ENCODE data around the gene NRG2. TPM values are rescaled to one million over a fixed set of nuclear protein-coding genes. Genes with fewer than 3 reads are reported as not detected.

The NRG2 gene
- total RNA-seq, 1 experiment from 2014 or later: 0.91 TPM

DNA sequence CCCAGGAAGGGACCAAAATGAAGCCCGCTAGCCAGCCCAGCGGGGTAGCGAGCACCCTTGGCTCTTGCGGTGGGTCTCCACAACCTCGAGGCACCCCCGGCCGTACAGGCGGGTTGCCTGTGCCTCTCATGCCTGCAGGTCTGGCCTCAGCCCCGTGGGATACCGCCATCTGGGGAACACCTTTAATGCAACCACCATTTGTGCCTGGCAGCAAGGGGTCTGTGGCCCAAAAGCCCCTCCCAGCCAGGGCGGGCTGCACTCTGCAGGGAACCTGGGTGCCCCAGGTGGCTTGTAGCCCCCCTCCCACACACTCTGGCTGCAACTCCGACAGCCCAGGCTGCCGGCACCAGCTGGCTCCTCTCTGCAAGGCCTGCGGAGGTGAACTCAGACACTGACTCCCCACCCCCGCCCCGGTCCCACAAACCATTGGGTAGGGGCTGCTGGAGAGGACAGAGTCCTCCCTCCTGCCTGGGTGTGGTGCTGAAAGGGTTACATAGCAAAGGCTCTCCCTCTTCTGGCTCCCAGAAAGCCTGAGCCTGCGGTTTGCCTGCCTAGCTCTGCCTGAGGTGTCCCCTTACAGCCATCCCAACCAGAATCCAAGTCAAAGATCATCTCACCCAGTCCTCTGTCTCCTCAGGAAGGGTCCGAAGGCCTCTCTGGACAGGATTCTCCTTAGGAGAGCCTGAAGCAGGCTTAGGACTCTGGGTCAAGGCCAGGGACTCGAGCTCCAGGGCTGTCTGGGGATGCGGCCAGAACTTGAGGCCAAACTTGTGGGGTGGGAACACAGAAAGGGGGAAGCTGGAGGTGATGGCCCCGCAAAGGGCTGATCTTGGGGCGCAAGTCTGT, 138.1 kb downstream of the NRG2 start:
- H3K27me3 ChIP-seq (ENCODE audit: insufficient read depth, low read length): peaks cover 34% of the 10 kb centered on the region

More for the DNA sequence above, 138.1 kb downstream of the NRG2 start:
- peak overlapping the region; percentile 68 for H3K4me2 ChIP-seq (ENCODE audit: low read length)
- intact Hi-C loops (cut with micrococcal nuclease): no loop called here
- H3K4me1 ChIP-seq (ENCODE audit: control insufficient read depth in 1 of 2, insufficient read depth in 2 of 2, low read length in 2 of 2): peaks cover 0 to 14% of the 10 kb centered on the region in 2 experiments; a peak in 1 of 4 replicates
- BruUV-seq (replicated peaks): no TSS peak
- no peaks in the 10 kb centered on the region for H3K9me3 ChIP-seq (ENCODE audit: control insufficient read depth in 1 of 2, insufficient read depth in 1 of 2, low read depth in 1 of 2, low read length in 2 of 2)
- no peaks in the 10 kb centered on the region for H3K79me2 ChIP-seq (ENCODE audit: insufficient read depth, low read length)
- CTCF ChIA-PET: no interaction called here
- H3K36me3 ChIP-seq (ENCODE audit: control insufficient read depth in 1 of 2, insufficient read depth in 2 of 2, low read length in 2 of 2): no peaks in the 10 kb centered on the region
- POLR2A ChIA-PET: no interaction called here
- RAD21 ChIA-PET (ENCODE audit: low non-redundant PET in 1 of 2, low total read pairs in 2 of 2, uncharacterized antibody in 2 of 2, unreplicated experiment in 2 of 2): no interaction called here
- TF ChIP-seq EGR1 (IDR thresholded peaks at IDR 0.05; ENCODE audit: low read depth) (no peak), ZFX (IDR thresholded peaks at IDR 0.05) (no peak), CEBPB (IDR thresholded peaks at IDR 0.05; ENCODE audit: low read depth) (no peak), SIN3A (IDR thresholded peaks at IDR 0.05; ENCODE audit: low read depth) (no peak), JUND (IDR thresholded peaks at IDR 0.05) (no peak), ZBTB33 (IDR thresholded peaks at IDR 0.05; ENCODE audit: extremely low read depth, insufficient replicate concordance, low read length) (no peak), EZH2 (IDR thresholded peaks at IDR 0.05) (no peak), EZH2phosphoT487 (IDR thresholded peaks at IDR 0.05; ENCODE audit: borderline replicate concordance) (no peak), MAX (IDR thresholded peaks at IDR 0.05) (no peak), SRF (IDR thresholded peaks at IDR 0.05; ENCODE audit: low read depth) (no peak), FOSL1 (IDR thresholded peaks at IDR 0.05; ENCODE audit: low read depth) (no peak), CBX3 (IDR thresholded peaks at IDR 0.05; ENCODE audit: low read depth) (no peak), YY1 (IDR thresholded peaks at IDR 0.05; ENCODE audit: extremely low read depth, insufficient replicate concordance, low read depth, low read length) (no peak), POLR2AphosphoS5 (IDR thresholded peaks at IDR 0.05; ENCODE audit: low read depth, low read length) (no peak), REST (IDR thresholded peaks at IDR 0.05; ENCODE audit: low read depth) (no peak), TCF7L2 (IDR thresholded peaks at IDR 0.05; ENCODE audit: borderline replicate concordance, extremely low read depth, insufficient read depth, insufficient read length) (no peak), RAD21 (IDR thresholded peaks at IDR 0.05; ENCODE audit: low read depth) (no peak)
- TF ChIP-seq, protein P1, sequence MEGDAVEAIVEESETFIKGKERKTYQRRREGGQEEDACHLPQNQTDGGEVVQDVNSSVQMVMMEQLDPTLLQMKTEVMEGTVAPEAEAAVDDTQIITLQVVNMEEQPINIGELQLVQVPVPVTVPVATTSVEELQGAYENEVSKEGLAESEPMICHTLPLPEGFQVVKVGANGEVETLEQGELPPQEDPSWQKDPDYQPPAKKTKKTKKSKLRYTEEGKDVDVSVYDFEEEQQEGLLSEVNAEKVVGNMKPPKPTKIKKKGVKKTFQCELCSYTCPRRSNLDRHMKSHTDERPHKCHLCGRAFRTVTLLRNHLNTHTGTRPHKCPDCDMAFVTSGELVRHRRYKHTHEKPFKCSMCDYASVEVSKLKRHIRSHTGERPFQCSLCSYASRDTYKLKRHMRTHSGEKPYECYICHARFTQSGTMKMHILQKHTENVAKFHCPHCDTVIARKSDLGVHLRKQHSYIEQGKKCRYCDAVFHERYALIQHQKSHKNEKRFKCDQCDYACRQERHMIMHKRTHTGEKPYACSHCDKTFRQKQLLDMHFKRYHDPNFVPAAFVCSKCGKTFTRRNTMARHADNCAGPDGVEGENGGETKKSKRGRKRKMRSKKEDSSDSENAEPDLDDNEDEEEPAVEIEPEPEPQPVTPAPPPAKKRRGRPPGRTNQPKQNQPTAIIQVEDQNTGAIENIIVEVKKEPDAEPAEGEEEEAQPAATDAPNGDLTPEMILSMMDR (IDR thresholded peaks at IDR 0.05 in 2 of 3, conservative IDR thresholded peaks at IDR 0.05 in 1 of 3; ENCODE audit: borderline replicate concordance in 1 of 3, insufficient read depth in 1 of 3, low read depth in 2 of 3, low read length in 2 of 3): no peak
- TF ChIP-seq, protein P2, sequence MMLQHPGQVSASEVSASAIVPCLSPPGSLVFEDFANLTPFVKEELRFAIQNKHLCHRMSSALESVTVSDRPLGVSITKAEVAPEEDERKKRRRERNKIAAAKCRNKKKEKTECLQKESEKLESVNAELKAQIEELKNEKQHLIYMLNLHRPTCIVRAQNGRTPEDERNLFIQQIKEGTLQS (IDR thresholded peaks at IDR 0.05): no peak
- H3K27ac ChIP-seq (ENCODE audit: low read depth, low read length): no peak overlapping the region
- DNase-seq (ENCODE audit: low read depth, low spot score) (no peak), ATAC-seq (no peak)
- no peak overlapping the region for H3K9ac ChIP-seq (ENCODE audit: low read length)
- no peaks in the 10 kb centered on the region for H3K9me2 ChIP-seq (ENCODE audit: insufficient read depth)
- H4K20me1 ChIP-seq (ENCODE audit: insufficient read depth): no peaks in the 10 kb centered on the region
- H2AFZ ChIP-seq (ENCODE audit: low read depth, low read length, poor library complexity, severe bottlenecking): no peak overlapping the region
- H3K4me3 ChIP-seq (replicated peaks in 1 of 2; ENCODE audit: low read depth in 1 of 2, low read length in 2 of 2): peak overlapping the region in 1 of 2 experiments; percentile 40; a peak in 1 of 4 replicates
